H1 (cell line): ENCODE data around the gene MEF2B. TPM values are rescaled to one million over a fixed set of nuclear protein-coding genes. Genes with fewer than 3 reads are reported as not detected.

ENCODE experiments used
- CTCF ChIA-PET: fragments of 300-600 bp; sonication (Branson Sonifier 250); formaldehyde crosslinking; loops from one replicate; lab custom pipeline; 2021; ENCODE audit not compliant: partially characterized antibody; lab: Charles Lee
- POLR2A ChIA-PET: fragments of 300-600 bp; sonication (Branson Sonifier 250); formaldehyde crosslinking; loops from one replicate; lab custom pipeline; 2021; ENCODE audit warnings: inconsistent platforms; ENCODE audit not compliant: partially characterized antibody; lab: Charles Lee
- DNase-seq, 2 experiments: peaks; one replicate each; pipeline versions ENCODE4 v3.0.0 to v3.0.0-alpha.2; 2010 to 2022; ENCODE audit warnings: low spot score in 2 of 2, low read depth in 1 of 2, mixed read lengths in 1 of 2
- FAIRE-seq: peaks from 2 replicates; lab custom pipeline; 2011; peaks lifted over from hg19 to GRCh38; lab: Jason Lieb, UNC
- H2AFZ ChIP-seq: 2 replicates; pipeline ENCODE4 v1.8.1; 2012; ENCODE audit warnings: low read length, inconsistent platforms
- H2AK5ac ChIP-seq: 2 replicates; pipeline ENCODE4 v1.6.1; 2013; ENCODE audit warnings: low read depth, low read length
- H2BK120ac ChIP-seq: replicated peaks from 2 replicates; pipeline ENCODE3; 2013; ENCODE audit warnings: low read depth, low read length, inconsistent platforms
- H2BK12ac ChIP-seq: 2 replicates; pipeline ENCODE4 v1.6.1; 2013; ENCODE audit warnings: low read depth, low read length
- H2BK15ac ChIP-seq: 2 replicates; pipeline ENCODE4 v1.6.1; 2013; ENCODE audit warnings: low read length
- H2BK20ac ChIP-seq: 2 replicates; pipeline ENCODE4 v1.6.1; 2013; ENCODE audit warnings: low read length
- H2BK5ac ChIP-seq: 2 replicates; pipeline ENCODE4 v1.6.1; 2013; ENCODE audit warnings: low read depth, low read length
- H3K14ac ChIP-seq: 2 replicates; pipeline ENCODE4 v1.6.1; 2013; ENCODE audit warnings: inconsistent platforms; ENCODE audit not compliant: insufficient read length
- H3K18ac ChIP-seq: 2 replicates; pipeline ENCODE4 v1.6.1; 2013; ENCODE audit warnings: low read length; ENCODE audit errors: extremely low read depth
- H3K23ac ChIP-seq: 2 replicates; pipeline ENCODE4 v1.6.1; 2013; ENCODE audit warnings: inconsistent platforms; ENCODE audit not compliant: insufficient read length
- H3K23me2 ChIP-seq: 2 replicates; pipeline ENCODE4 v1.6.1; 2013; ENCODE audit warnings: low read depth, low read length
- H3K27ac ChIP-seq: 2 replicates; pipeline ENCODE4 v1.6.1; 2011; ENCODE audit warnings: low read depth, low read length, inconsistent platforms
- H3K27me3 ChIP-seq, 4 experiments: replicated peaks in 1 of 4; 1 replicate in 1 of 4; 2 replicates in 3 of 4; pipeline versions ENCODE4 v1.6.1 to v1.8.1; 2011 to 2013; ENCODE audit warnings: low read length in 3 of 4, mild to moderate bottlenecking in 3 of 4, inconsistent platforms in 2 of 4, mixed read lengths in 2 of 4, moderate library complexity in 1 of 4; ENCODE audit not compliant: control insufficient read depth in 3 of 4, insufficient read depth in 3 of 4; ENCODE audit errors: extremely low read depth in 1 of 4
- H3K36me3 ChIP-seq, 4 experiments: 2 replicates each; pipeline versions ENCODE4 v1.6.1 to v1.8.1; 2011 to 2013; ENCODE audit warnings: mild to moderate bottlenecking in 4 of 4, low read length in 3 of 4, moderate library complexity in 2 of 4, control low read depth in 1 of 4, inconsistent platforms in 1 of 4; ENCODE audit not compliant: insufficient read depth in 4 of 4, control insufficient read depth in 2 of 4
- H3K4ac ChIP-seq: replicated peaks from 2 replicates; pipeline ENCODE3; 2013; ENCODE audit warnings: low read length, low read depth, mixed read lengths, inconsistent platforms; ENCODE audit not compliant: insufficient read length
- H3K4me1 ChIP-seq, 4 experiments: replicated peaks in 1 of 4; 1 replicate in 1 of 4; 2 replicates in 3 of 4; pipeline versions ENCODE4 v1.6.1 to v1.8.1; 2011 to 2013; ENCODE audit warnings: low read length in 3 of 4, inconsistent platforms in 2 of 4, mixed read lengths in 1 of 4; ENCODE audit not compliant: insufficient read depth in 4 of 4, control insufficient read depth in 3 of 4
- H3K4me2 ChIP-seq, 2 experiments: 2 replicates each; pipeline versions ENCODE4 v1.6.1 to v1.8.1; 2011 to 2013; ENCODE audit warnings: low read depth in 2 of 2, low read length in 2 of 2, control low read depth in 1 of 2, inconsistent platforms in 1 of 2, mild to moderate bottlenecking in 1 of 2; ENCODE audit not compliant: insufficient read depth in 1 of 2
- H3K4me3 ChIP-seq, 4 experiments: fragments of 200-600, 300-600 bp in 1 of 4; sonication (generic), shearing (Covaris generic), sonication (Bioruptor Twin) in 1 of 4; 2 replicates each; pipeline versions ENCODE4 v1.5.1 to v1.8.1; 2011 to 2016; ENCODE audit warnings: low read length in 4 of 4, low read depth in 3 of 4, control low read depth in 2 of 4, inconsistent platforms in 2 of 4, mild to moderate bottlenecking in 2 of 4, mixed read lengths in 1 of 4, moderate library complexity in 1 of 4; ENCODE audit not compliant: insufficient read depth in 2 of 4; ENCODE audit errors: extremely low read depth in 1 of 4
- H3K56ac ChIP-seq: replicated peaks from 2 replicates; pipeline ENCODE3; 2013; ENCODE audit warnings: low read depth, mild to moderate bottlenecking, mixed read lengths, low read length, inconsistent platforms; ENCODE audit not compliant: insufficient read length
- H3K79me1 ChIP-seq: 2 replicates; pipeline ENCODE4 v1.6.1; 2013; ENCODE audit warnings: low read depth, low read length, control low read depth
- H3K79me2 ChIP-seq, 2 experiments: 2 replicates each; pipeline versions ENCODE4 v1.6.1 to v1.8.1; 2012 to 2013; ENCODE audit warnings: low read length in 2 of 2, mild to moderate bottlenecking in 2 of 2, inconsistent platforms in 1 of 2; ENCODE audit not compliant: insufficient read depth in 2 of 2, control insufficient read depth in 1 of 2
- H3K9ac ChIP-seq, 4 experiments: replicated peaks in 1 of 4; 1 replicate in 1 of 4; 2 replicates in 3 of 4; pipeline versions ENCODE4 v1.6.1 to v1.8.1; 2011 to 2013; ENCODE audit warnings: low read depth in 3 of 4, low read length in 3 of 4, control low read depth in 2 of 4, mild to moderate bottlenecking in 2 of 4, moderate library complexity in 2 of 4, inconsistent platforms in 1 of 4; ENCODE audit errors: extremely low read depth in 1 of 4
- H3K9me3 ChIP-seq, 2 experiments: 2 replicates each; pipeline versions ENCODE4 v1.6.1 to v1.8.1; 2012 to 2013; ENCODE audit warnings: mild to moderate bottlenecking in 2 of 2, moderate library complexity in 2 of 2, control low read depth in 1 of 2, inconsistent platforms in 1 of 2, low read depth in 1 of 2, low read length in 1 of 2, mixed read lengths in 1 of 2; ENCODE audit not compliant: insufficient read depth in 2 of 2
- H4K20me1 ChIP-seq, 2 experiments: replicated peaks in 1 of 2; 2 replicates each; pipeline versions ENCODE3 to v1.8.1; 2011 to 2013; ENCODE audit warnings: inconsistent platforms in 2 of 2, low read length in 2 of 2, mild to moderate bottlenecking in 1 of 2; ENCODE audit not compliant: insufficient read depth in 2 of 2, control insufficient read depth in 1 of 2
- H4K5ac ChIP-seq: 2 replicates; pipeline ENCODE4 v1.6.1; 2013; ENCODE audit warnings: low read length, low read depth, mixed read lengths, inconsistent platforms; ENCODE audit not compliant: insufficient read length
- H4K8ac ChIP-seq: 2 replicates; pipeline ENCODE4 v1.8.0; 2013; ENCODE audit warnings: mild to moderate bottlenecking, moderate library complexity, low read length, inconsistent platforms; ENCODE audit not compliant: insufficient read depth; ENCODE audit errors: extremely low read depth
- H4K91ac ChIP-seq: replicated peaks from 2 replicates; pipeline ENCODE3; 2013; ENCODE audit warnings: low read length, mixed read lengths, inconsistent platforms; ENCODE audit not compliant: insufficient read length
- CTBP2 ChIP-seq: IDR thresholded peaks from 2 replicates; pipeline ENCODE4 v1.7.0; 2011; ENCODE audit warnings: borderline replicate concordance, mild to moderate bottlenecking, moderate library complexity, mixed read lengths, low read length; ENCODE audit not compliant: insufficient read depth, insufficient read length
- CTCF ChIP-seq, 3 experiments: IDR thresholded peaks; 1 replicate in 2 of 3; 2 replicates in 1 of 3; pipeline versions ENCODE4 v1.5.1 to v1.6.1; 2011; ENCODE audit warnings: low read length in 3 of 3, mild to moderate bottlenecking in 3 of 3, inconsistent platforms in 2 of 3, low read depth in 1 of 3, moderate library complexity in 1 of 3; ENCODE audit not compliant: insufficient read depth in 1 of 3; ENCODE audit errors: control extremely low read depth in 1 of 3
- HDAC6 ChIP-seq: IDR thresholded peaks from one replicate; pipeline ENCODE4 v1.7.1; 2012; ENCODE audit warnings: low read depth, mild to moderate bottlenecking, inconsistent platforms, low read length, moderate library complexity
- JUN ChIP-seq: IDR thresholded peaks from 2 replicates; pipeline ENCODE4 v1.6.1; 2011; ENCODE audit warnings: low read depth, mild to moderate bottlenecking, improper control_type of control experiment, low read length
- NANOG ChIP-seq: IDR thresholded peaks from 2 replicates; pipeline ENCODE4 v1.6.1; 2011; ENCODE audit warnings: low read length, low read depth, mild to moderate bottlenecking, inconsistent platforms; ENCODE audit not compliant: insufficient read depth, poor library complexity, severe bottlenecking
- WGBS, 2 experiments: shearing (Covaris generic) in 1 of 2; methylation state at CpG; one replicate each; pipeline versions ENCODE4 v1.1.6 to v1.1.7; 2013 to 2015; ENCODE audit warnings: low lambda C conversion rate in 2 of 2, mixed read lengths in 2 of 2, inconsistent platforms in 1 of 2, low coverage in 1 of 2, missing lambda C conversion rate in 1 of 2; ENCODE audit not compliant: insufficient replicate concordance in 2 of 2, insufficient coverage in 1 of 2, insufficient read length in 1 of 2; ENCODE audit errors: extremely low coverage in 1 of 2, missing lambda C conversion rate in 1 of 2; 5-methylcytosine and 5-hydroxymethylcytosine counted together
- polyA plus RNA-seq, 7 experiments: library from polyadenylated mRNA; depleted of rRNA in 3 of 7; stranded (reverse) in 5 of 7; unstranded in 2 of 7; fragments of >200 nt in 5 of 7; fragments of 200-250 nt in 2 of 7; gene quantifications; 1 replicate in 5 of 7; 2 replicates in 1 of 7; 4 replicates in 1 of 7; pipeline versions ENCODE4 v1.2.1 to v1.2.3, GENCODE V29; 2011 to 2013; ENCODE audit warnings: missing spikeins in 2 of 7, mixed read lengths in 2 of 7
- total RNA-seq: library from RNA; stranded (reverse); fragmentation: NEBNext Ultra II Directional; extraction: Animal tissue kit (Norgen Biotek cat#: 25700); gene quantifications from 2 replicates; pipeline ENCODE4 v1.2.1, GENCODE V29; 2021
- TF ChIP-seq, protein P1 (sequence below): IDR thresholded peaks from 2 replicates; pipeline ENCODE4 v1.6.1; 2011; ENCODE audit warnings: low read length, improper control_type of control experiment

Gene MEF2B
- total and polyA plus RNA-seq, 2 of the 8 experiments (the other 6 are each of a cell fraction or from before 2014, with no cell fraction given): 2.8 to 3.7 TPM

DNA sequence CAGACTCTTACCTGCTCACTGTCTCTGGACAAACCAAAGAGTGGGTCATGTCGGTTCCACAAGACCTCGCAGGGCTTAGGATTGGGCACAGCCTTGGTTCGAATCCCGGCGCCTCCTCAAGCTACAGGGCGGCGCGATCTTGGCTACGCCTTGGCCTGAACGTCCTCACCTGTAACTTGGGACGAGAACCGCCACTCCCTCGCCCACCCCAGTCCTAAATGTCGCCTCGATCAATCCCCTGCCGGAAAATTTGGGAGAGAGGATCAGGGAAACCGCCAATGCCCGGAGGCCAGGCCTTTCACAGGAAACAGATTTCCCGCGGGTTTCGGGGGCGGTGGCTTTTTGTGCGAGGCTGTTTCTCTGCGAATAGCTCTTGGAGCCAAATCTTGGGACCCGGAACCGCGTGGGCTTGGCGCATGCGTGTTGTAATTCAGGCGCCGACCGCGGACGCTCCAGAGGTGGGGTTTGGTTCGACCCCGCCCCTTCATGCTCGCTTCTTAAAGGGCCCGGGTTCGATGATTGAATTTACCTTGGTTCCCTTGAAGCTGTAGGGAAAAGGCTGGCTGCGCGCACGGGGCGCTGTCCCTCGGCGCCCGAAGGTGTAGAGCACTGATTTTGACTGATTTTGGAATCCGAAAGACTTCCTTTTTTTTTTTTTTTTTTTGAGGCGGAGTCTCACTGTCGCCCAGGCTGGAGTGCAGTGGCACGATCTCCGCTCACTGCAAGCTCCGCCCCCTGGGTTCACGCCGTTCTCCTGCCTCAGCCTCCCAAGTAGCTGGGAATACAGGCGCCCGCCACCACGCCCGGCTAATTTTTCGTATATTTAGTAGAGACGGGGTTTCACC, 33.2 kb upstream of the MEF2B start, which contains the start of gene NR2C2AP:
NR2C2AP (minus strand) TSS at position 403 of the 845 bp plus-strand sequence; CDS start at position 49, 354 bp downstream.
- Histone ChIP-seq H3K27ac (no peak within 1 kb of the TSS; the same call in 1 of the 2 replicates), H3K18ac (no peak within 1 kb of the TSS), H3K23me2 (peaks cover 11% of the 10 kb centered on the region), H3K23ac (no peak within 1 kb of the TSS), H3K4me1 (peaks cover 0 to 6% (median 0%) of the 10 kb centered on the region in 4 experiments; a peak in 2 of 7 replicates), H3K36me3 (peaks cover 0 to 10% (median 5%) of the 10 kb centered on the region in 4 experiments; a peak in 4 of 8 replicates), H3K4me3 (peak within 1 kb of the TSS; percentile 78 to 92 (median 88)), H3K14ac (no peak within 1 kb of the TSS), H3K27me3 (peaks cover 0 to 35% (median 34%) of the 10 kb centered on the region in 4 experiments; a peak in 6 of 7 replicates), H2BK120ac (no peak within 1 kb of the TSS), H2BK5ac (peak within 1 kb of the TSS; percentile 10; the same call in 1 of the 2 replicates), H4K20me1 (peaks cover 2 to 13% of the 10 kb centered on the region in 2 experiments), H4K91ac (peak within 1 kb of the TSS; percentile 15), H4K5ac (no peak within 1 kb of the TSS), H3K4me2 (peak within 1 kb of the TSS; percentile 76 to 88), H3K9ac (peak within 1 kb of the TSS; percentile 60 to 86 (median 72)), H2AFZ (no peak within 1 kb of the TSS), H2BK20ac (0 out of 2 replicates have a peak within 1 kb of the TSS, but pooled peaks have one; percentile 21), H2BK15ac (no peak within 1 kb of the TSS), H3K4ac (no peak within 1 kb of the TSS), H3K79me2 (no peaks in the 10 kb centered on the region), H3K79me1 (no peaks in the 10 kb centered on the region; the same call in 1 of the 2 replicates), H2AK5ac (no peak within 1 kb of the TSS), H2BK12ac (no peak within 1 kb of the TSS), H4K8ac (peak within 1 kb of the TSS; percentile 75), H3K9me3 (no peaks in the 10 kb centered on the region), H3K56ac (peak within 1 kb of the TSS; percentile 54)
- ChIA-PET POLR2A (interaction anchor here (0.6 to 5.9 kb wide), 7 partner anchors 10 to 141 kb away, joined by 3 to 45 read pairs (median 3); partner anchors contain the start of genes BORCS8, NCAN and RFXANK), CTCF (interaction anchor here (0.6 to 1.4 kb wide), 12 partner anchors 10 to 198 kb away, joined by 3 to 4 read pairs (median 3); partner anchors contain the start of gene TM6SF2)
- DNase-seq: peak in 1 of 2 experiments; percentile 88
- no peak for FAIRE-seq
- WGBS, 2 experiments: 16% methylated on average over 48 of the region's 60 CpGs; no CpG with 5 or more reads in 1 of the 2 experiments
- TF ChIP-seq, protein P1, sequence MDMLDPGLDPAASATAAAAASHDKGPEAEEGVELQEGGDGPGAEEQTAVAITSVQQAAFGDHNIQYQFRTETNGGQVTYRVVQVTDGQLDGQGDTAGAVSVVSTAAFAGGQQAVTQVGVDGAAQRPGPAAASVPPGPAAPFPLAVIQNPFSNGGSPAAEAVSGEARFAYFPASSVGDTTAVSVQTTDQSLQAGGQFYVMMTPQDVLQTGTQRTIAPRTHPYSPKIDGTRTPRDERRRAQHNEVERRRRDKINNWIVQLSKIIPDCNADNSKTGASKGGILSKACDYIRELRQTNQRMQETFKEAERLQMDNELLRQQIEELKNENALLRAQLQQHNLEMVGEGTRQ: no peak
- TF ChIP-seq NANOG (no peak), CTBP2 (no peak), JUN (no peak), HDAC6 (no peak), CTCF (IDR thresholded peaks at IDR 0.05; ENCODE audit: control extremely low read depth in 1 of 3, insufficient read depth in 1 of 3, low read depth in 1 of 3, low read length in 3 of 3) (no peak)
